GM19397 (cell line): Measurements from ENCODE around the gene PLCXD1.

ENCODE experiments used
- ATAC-seq: cut with Tn5 transposase; IDR thresholded peaks from one replicate; pipeline ENCODE4 v1.9.1; 2021; ENCODE audit warnings: mild to moderate bottlenecking, moderate library complexity; ENCODE audit not compliant: unreplicated experiment

PLCXD1 gene

DNA sequence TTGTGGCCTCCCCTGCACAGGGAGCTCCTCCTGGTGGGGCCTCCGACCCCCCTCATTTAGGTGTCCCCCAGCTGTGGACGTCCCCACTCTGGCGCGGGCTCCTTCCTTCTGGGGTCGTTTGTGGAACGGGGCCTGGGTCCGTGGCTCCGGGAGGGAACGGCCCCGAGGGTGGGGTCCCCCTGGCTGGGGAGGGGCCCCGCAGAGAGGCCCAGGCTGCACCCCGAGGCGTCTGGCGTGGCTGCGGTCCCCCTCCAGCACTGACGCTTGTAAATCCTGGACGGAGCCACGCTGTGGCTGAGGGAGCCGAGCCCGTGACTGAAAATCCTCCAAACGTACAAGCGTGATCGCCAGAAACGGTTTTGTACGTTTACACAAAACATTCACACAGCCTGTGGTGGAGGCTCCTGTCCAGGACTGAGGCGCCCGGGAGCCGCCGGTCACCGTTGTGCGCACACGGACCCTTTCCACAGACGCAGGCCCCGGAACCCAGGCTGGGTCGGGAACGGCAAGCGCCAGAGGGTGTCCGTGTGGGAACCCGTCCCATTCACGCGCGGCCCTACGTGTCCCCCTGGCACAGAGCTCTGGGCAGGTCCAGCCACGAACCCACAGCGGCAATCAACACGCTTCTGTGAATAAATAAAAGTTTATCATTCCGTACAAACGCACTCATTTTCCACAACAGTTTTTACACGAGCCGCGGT lies 52.6 kb downstream of the PLCXD1 start:
- ATAC-seq, result no peak

GRCh38 chrX:334331-334891 lies 53.2 kb downstream of the PLCXD1 start:
- no peak for ATAC-seq

DNA sequence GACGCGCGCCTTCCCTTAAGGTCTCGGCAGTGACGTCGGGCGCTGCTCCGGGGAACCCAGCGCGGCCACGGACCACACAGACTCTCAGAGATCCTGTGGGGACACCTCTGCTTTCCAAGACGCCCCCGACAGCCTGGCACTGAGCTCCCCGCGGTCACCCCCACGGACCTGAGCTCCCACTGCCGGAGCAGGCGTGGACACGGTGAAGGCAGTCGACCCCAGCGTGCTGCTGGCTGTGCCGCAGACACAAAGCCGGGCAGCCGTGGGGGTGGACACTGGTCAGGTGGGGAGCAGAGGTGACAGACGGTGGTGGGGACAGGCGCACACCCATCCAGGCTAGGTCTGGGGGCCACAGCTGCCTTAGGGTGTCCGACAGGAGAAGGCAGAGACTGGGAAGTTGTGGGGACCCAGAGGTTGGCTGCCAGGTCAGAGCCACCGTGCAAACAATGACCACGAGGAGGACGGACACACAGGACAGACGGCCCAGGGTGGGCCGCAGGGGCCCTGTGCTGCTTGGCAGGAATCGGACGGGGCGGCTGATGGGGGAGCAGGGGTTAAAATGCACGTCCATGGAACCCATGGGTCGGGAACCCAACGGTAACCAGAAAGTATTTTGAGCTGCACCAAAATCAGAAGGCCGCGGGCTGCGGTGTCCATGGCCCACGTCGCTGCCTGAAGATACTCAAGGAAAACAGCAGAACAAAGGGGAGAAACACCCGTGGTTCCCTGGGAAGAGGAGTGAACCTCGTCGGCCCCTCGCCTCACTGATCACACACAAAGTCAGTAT lies 54.0 kb downstream of the PLCXD1 start:
- no peak for ATAC-seq

DNA sequence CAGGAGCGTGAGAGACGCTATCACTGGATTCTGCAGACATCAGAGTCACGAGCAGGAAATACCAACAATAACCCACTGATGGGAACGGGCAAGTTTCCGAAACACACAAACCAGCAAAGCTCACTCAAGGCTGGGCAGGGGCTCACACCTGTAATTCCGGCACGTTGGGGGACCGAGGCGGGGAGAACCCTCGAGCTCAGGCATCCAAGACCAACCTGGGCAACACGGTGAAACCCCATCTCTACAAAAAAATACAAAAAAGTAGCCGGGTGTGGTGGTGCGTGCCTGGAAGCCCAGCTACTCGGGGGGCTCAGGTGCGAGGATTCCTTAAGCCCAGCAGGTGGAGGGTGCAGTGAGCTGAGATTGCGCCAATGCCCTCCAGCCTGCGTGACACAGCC lies 54.6 kb downstream of the PLCXD1 start:
- ATAC-seq, result no peak

GRCh38 chrX:336227-336626 lies 55.0 kb downstream of the PLCXD1 start:
- no peak for ATAC-seq

DNA sequence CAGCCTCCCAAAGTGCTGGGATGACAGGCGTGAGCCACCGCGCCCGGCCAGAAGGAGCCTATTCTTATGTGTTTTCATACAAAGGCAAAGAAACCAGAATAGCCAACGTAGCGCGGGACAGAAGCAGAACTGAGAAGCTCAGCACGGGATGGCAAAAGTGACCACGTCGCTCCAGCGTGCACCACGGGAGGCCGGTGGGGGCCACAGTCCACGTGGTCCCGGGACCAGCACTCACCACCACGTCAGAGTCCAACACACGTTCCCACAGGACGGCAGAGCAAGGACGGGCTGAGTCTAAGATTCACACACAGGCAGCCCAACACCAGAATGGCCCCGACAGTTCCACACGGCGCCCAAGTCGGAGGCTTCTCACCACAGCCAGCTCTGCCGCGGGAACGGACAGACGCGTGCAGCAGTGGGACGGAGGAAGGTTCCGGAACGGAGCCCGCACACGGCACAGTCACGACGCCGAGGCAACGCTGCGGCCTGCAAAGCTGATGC lies 56.2 kb downstream of the PLCXD1 start:
- ATAC-seq, result no peak

DNA sequence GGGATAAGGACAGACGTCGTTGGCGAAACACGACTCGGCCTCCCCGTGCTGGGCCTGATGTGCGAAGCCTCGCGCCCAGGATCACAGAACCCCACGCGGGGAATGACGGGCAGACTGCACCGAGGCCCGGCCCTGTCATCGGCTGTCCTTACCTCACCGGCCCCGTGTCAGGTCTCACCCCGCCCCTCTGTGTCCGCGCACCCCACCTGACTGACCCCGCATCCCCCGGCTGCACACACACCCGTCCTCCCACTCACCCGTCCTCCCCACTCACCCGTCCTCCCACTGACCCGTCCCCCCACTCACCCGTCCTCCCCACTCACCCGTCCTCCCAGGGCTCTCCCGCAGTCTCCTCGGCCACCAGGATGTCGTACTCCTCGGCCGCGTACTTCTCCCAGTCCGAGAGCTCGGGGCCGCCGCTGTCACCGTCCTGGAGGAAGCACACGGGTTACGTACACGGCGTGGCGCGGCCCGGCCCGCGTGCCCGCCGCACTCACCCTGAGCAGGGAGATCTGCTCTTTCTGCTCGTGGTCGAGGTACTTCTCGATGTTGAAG lies 57.2 kb downstream of the PLCXD1 start:
- ATAC-seq, result no peak

DNA sequence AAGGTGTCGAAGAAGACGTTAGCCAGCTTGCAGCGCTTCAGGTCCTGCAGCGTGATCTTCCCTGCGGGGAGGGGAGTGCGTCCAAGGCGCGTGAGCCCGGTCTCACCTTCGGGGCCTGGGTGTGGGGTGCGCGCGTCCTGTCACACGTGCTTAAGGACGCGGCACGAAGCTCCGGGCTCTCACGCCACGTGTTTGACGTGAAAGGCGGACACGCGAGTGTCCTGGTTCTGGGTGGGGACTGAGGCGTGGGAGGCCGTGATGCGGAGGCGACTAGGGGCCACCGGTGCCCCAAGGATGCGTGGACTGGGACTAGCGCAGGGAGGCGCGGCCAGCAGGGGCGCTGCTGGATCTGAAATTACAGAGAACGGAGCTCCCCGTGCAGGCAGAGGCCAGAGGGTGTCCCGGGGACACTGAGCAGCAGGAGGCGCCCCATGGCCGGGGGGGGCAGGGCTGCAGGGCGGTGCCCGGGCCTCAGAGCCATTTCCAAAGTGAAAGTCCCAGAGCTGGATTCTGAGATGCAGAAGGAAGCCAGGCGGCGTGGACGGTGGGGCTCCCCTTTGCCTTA lies 57.7 kb downstream of the PLCXD1 start:
- no peak for ATAC-seq

DNA sequence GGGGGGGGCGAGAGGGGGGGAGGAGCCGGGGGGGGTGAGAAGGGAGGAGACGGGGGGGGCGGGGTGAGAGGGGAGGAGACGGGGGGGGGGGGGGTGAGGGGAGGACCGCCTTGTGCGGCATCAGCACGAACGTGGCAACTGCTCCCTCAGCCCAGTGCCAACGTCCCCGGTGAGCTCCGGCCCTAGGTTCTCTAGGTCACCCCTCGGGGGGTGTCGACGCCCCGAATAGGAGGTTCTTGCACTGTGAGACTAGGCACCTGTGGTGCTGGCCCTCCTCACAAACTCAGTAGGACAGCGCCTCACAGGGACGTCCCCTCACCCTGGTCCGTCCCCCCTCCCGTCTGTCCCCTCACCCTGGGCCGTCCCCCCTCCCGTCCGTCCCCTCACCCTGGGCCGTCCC lies 58.9 kb downstream of the PLCXD1 start:
- ATAC-seq, result no peak

GRCh38 chrX:340641-341423 lies 59.7 kb downstream of the PLCXD1 start:
- ATAC-seq, result no peak

DNA sequence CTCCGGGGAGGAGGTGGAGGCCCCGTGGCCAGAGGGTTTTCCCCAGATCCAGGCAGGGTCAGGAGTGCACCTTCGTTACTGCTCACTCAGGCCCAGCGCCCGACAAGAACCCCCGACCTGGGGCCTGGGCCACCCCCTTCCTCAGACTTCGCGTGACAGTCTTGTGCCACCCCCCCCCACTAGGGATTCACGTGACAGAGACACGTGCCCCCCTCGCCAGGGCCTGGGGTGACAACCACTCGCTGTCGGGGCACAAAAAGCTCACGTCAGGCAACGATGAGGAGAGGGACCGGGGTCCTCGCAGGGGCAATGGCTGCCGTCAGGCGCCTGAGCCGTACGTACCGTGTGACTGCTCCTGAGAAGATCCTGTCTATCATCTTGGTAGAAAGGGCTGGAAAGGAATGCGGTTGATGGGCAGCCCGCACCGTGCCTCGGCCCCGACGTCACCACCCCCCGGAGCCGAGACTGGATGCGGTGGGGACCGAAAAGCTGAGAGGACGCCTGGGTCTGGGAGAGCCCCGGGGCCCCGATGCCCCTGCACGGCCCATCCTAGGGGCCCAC lies 60.4 kb downstream of the PLCXD1 start:
- ATAC-seq, result no peak

DNA sequence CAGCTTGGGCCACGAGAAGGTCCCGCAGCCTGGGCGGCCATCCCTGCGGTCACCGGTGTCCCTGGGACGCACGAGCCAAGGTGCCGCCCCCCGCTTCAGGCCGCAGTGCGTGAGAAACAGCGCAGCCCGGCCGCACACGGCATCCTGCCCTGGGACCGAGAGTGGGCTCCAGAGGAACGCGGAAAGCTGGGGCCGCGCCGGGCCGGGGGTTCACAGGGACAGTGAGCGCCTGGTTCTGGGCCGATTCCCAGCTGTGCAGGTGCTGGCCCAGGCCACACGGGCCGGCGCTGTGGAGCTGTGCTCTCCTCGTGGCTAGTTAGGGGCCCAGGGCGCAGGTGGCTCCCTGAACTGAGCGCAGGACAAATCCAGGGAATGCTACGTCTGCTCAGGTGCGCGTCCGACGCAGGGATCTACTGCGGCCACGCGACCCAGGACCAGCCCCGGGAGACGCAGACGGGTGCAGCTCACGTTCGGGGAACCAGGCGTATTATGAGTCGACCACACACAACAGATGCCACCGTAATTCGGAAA lies 63.3 kb downstream of the PLCXD1 start:
- ATAC-seq, result no peak

GRCh38 chrX:345020-345925 lies 64.1 kb downstream of the PLCXD1 start:
- no peak for ATAC-seq

DNA sequence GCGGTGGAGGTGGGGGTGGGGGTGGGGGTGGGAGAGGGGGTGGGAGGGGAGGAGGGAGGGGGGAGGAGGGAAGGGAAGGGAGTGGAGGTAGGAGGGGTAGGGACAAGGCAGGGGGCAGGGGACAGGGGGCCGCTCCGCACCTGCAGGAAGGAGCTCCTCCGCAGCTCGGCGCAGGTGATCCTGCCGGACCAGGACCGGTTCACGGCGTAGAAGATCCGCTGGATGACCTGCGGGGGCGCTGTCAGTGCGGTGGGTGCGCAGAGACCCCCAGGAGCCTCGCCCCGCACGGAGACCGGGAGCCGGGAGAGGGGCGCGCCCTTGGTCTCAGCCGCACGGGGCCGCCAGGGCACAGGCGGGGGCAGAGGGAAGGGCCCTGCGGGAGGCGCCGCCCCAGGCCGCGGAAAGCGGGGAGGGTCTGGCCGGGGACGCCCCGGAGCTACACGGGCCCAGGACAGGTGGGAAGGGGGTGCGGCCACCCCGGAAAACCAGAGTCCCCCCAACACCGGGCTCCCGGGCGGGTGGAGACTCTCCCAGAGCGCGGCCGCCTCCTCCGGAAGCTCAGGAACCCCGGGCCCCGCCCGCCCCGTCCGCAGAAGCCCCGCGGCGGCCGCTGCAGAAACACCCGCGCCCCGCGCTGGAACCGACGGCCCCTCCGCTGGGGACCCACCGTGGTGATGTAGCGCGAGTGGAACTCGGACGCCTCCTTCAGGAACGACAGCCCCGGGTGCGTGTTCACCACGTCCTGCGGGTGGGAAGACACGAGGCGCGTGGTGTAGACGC lies 65.0 kb downstream of the PLCXD1 start:
- ATAC-seq, result no peak

- ATAC-seq, result no peak
Observed at GRCh38 chrX:347351-348117, 66.4 kb downstream of the PLCXD1 start.

GRCh38 chrX:348461-349117 lies 67.4 kb downstream of the PLCXD1 start:
- no peak for ATAC-seq

DNA sequence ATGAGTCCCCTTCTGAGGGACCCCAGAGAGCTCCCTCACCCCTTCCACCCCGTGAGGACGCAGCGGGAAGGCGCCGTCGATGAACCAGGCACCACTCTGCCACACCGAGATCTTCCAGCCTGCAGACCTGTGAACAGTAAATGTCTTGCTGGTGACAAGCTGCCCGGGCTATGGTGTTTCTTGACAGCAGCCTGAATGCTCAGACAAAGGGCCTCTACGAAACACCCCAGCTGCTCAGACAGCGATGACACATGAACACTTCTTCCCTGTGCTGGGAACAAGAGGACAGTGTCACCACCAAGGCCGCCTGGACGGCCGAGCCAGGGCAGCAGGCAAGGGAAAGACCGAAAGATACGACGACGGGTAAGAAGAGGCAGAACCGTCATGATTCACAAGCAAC lies 68.0 kb downstream of the PLCXD1 start:
- no peak for ATAC-seq
